Neutrophil (primary cell): Measurements from ENCODE around the gene LINGO3.
"Not testable (repeated sequence)": the region's sequence is repeated elsewhere in the genome, so short reads cannot be mapped to it uniquely, and the experiment has no call there.

Source experiments
- H3K27ac ChIP-seq: fragments of 200-600 bp; sonication (generic); 2 replicates; pipeline ENCODE4 v1.5.1; 2016; ENCODE audit warnings: mild to moderate bottlenecking, moderate library complexity
- H3K27me3 ChIP-seq: fragments of 200-600 bp; sonication (generic); 2 replicates; pipeline ENCODE4 v1.6.0; 2016; ENCODE audit warnings: mild to moderate bottlenecking
- H3K36me3 ChIP-seq: fragments of 200-600 bp; sonication (generic); 2 replicates; pipeline ENCODE4 v1.5.1; 2017
- H3K4me1 ChIP-seq, 2 experiments: fragments of 200-600 bp in 1 of 2; sonication (generic) in 1 of 2; 1 replicate in 1 of 2; 2 replicates in 1 of 2; pipeline versions ENCODE4 v1.5.1 to v1.6.1; 2013 to 2016; ENCODE audit warnings: low read depth in 1 of 2, low read length in 1 of 2, mild to moderate bottlenecking in 1 of 2, moderate library complexity in 1 of 2; ENCODE audit not compliant: control insufficient read depth in 1 of 2, insufficient read depth in 1 of 2
- H3K4me3 ChIP-seq, 2 experiments: fragments of 200-600 bp in 1 of 2; sonication (generic) in 1 of 2; 1 replicate in 1 of 2; 2 replicates in 1 of 2; pipeline ENCODE4 v1.5.1; 2013 to 2016; ENCODE audit warnings: low read depth in 1 of 2, low read length in 1 of 2, mild to moderate bottlenecking in 1 of 2, moderate library complexity in 1 of 2
- H3K9me3 ChIP-seq: fragments of 200-600 bp; sonication (generic); 2 replicates; pipeline ENCODE4 v1.5.1; 2016
- CTCF ChIP-seq: fragments of 200-600 bp; sonication (generic); IDR thresholded peaks from 2 replicates; pipeline ENCODE4 v1.5.1; 2016; ENCODE audit warnings: antibody characterized with exemption

The LINGO3 gene

DNA sequence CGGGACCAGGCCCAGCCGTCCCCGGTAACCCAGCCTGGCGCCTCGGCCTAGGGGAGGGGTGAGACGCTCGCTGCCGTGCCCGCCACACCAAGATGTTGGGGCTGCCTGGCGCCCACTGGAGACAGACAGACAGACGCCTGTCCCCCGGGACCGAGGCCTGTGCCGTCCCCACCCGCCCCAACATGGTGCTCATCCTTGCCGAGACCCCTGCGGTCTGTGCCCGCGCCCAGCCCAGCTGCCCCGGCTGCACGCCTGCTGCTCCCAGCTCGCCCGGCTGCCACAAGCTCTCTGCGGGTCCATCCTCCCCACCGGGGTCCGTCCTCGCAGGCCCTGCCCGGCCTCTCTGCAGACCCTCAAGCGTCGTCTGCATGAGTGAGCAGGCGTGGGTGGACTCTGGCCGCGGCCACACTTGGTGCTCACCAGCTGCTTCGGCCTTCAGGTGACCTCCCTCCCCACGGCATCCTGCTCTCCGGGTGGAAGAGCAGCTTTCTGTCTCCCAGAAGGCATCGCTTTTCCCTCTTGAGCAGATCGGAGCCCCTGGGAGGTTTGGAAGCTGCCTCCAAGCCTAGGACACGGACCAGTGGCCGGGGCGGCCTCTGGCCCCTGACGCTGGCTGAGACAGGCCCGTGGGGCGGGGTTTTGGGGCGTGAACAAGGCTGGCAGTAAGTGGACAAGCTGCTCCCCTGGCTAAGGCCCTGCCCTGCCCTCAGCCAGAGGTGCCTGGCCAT lies 45.4 kb upstream of the LINGO3 start:
- peaks cover 36% of the 10 kb centered on the region for H3K36me3 ChIP-seq
- H3K4me1 ChIP-seq = no peaks in the 10 kb centered on the region
- H3K4me3 ChIP-seq = no peak overlapping the region
- no peaks in the 10 kb centered on the region for H3K9me3 ChIP-seq
- TF ChIP-seq CTCF = no peak
- H3K27ac ChIP-seq = no peak overlapping the region
- H3K27me3 ChIP-seq = peaks cover 5% of the 10 kb centered on the region

GRCh38 chr19:2352121-2352520 lies 44.2 kb upstream of the LINGO3 start:
- no peaks in the 10 kb centered on the region for H3K4me1 ChIP-seq
- H3K4me3 ChIP-seq = no peak overlapping the region
- H3K27me3 ChIP-seq = no peaks in the 10 kb centered on the region
- no peaks in the 10 kb centered on the region for H3K9me3 ChIP-seq
- TF ChIP-seq CTCF = no peak
- no peak overlapping the region for H3K27ac ChIP-seq
- H3K36me3 ChIP-seq = peaks cover 36% of the 10 kb centered on the region

DNA sequence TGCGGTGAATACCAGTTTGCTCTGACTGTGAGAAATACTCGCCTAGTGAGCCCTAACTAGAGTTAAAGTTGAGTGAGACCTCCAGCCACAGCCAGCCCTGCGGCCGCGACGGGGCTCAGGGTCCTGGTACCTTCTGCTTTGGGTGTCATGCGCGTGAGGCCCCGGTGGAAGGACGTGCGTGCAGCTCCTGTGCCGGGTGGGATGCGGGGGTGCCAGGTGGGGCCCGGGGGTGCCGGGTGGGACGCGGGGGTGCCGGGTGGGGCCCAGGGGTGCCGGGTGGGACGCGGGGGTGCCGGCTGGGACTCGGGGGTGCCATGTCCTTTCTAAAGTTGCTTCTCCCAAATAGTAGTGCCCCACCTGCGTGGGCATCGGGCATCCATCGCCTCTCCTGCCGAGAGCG lies 43.6 kb upstream of the LINGO3 start:
- no peak overlapping the region for H3K27ac ChIP-seq
- no peaks in the 10 kb centered on the region for H3K4me1 ChIP-seq
- H3K36me3 ChIP-seq = peaks cover 39% of the 10 kb centered on the region
- H3K4me3 ChIP-seq = no peak overlapping the region
- TF ChIP-seq CTCF = no peak
- H3K9me3 ChIP-seq = no peaks in the 10 kb centered on the region
- no peaks in the 10 kb centered on the region for H3K27me3 ChIP-seq

- H3K4me3 ChIP-seq = no peak overlapping the region
- no peaks in the 10 kb centered on the region for H3K4me1 ChIP-seq
- H3K9me3 ChIP-seq = no peaks in the 10 kb centered on the region
- H3K27me3 ChIP-seq = no peaks in the 10 kb centered on the region
- peaks cover 45% of the 10 kb centered on the region for H3K36me3 ChIP-seq
- TF ChIP-seq CTCF = no peak
- no peak overlapping the region for H3K27ac ChIP-seq
Observed at GRCh38 chr19:2350656-2351055, 42.7 kb upstream of the LINGO3 start.

- H3K27me3 ChIP-seq, H3K9me3 ChIP-seq, H3K27ac ChIP-seq, H3K4me1 ChIP-seq, H3K4me3 ChIP-seq: not testable (repeated sequence)
- peaks cover 51% of the 10 kb centered on the region for H3K36me3 ChIP-seq
Observed at GRCh38 chr19:2349818-2350217, 41.9 kb upstream of the LINGO3 start.

DNA sequence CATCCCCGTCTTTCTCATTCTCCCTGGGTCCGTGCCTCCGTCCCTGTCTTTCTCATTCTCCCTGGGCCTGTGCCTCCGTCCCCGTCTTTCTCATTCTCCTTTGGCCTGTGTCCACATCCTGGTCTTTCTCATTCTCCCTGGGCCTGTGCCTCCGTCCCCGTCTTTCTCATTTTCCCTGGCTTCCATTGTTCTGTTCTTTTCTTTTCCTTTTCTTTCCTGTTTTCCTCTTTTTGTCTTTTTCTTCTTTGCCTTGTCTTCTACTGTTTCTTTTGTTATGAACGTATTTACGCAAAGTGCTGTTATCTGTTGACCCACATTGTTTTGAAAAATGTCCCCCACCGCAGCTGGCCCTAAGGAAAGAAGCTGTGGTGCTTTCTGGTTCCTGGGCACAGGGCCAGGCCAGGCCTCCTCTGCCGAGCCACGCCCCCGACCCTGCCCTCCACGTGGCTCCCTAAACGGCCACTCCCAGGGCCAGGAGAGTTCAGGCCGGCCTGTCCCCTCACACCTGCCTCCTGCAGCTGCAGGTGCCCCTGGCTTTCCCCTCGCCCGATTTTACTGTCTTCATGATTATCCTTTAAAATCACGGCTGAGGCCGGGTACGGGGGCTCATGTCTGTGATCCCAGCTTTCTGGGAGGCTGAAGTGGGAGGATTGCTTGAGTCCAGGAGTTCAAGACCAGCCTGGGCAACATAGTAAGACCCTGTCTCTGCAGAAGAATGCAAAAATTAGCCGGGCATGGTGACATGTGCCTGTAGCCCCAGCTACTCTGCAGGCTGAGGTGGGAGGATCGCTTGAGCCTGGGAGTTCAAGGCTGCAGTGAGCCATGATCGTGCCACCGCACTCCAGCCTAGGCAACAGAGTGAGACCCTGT lies 38.1 kb upstream of the LINGO3 start:
- H3K27me3 ChIP-seq = no peaks in the 10 kb centered on the region
- no peak overlapping the region for H3K27ac ChIP-seq
- H3K4me1 ChIP-seq = no peaks in the 10 kb centered on the region
- H3K4me3 ChIP-seq = no peak overlapping the region
- H3K36me3 ChIP-seq = peaks cover 61% of the 10 kb centered on the region
- H3K9me3 ChIP-seq = no peaks in the 10 kb centered on the region
- TF ChIP-seq CTCF = no peak
